Fibroblast of skin of scalp (primary cell): ENCODE measurements around the gene ZDHHC9.
A peak's percentile ranks its signal among the peaks of the same experiment; 100 is the strongest.

Experiments used
- DNase-seq: peaks from one replicate; pipeline ENCODE4 v3.0.0-alpha.2; 2013

The ZDHHC9 gene

GRCh38 chrX:129818123-129818522 is 25.6 kb downstream of the ZDHHC9 start:
- peak; percentile 1 for DNase-seq

- DNase-seq = no peak
These were observed 29.9 kb downstream of the ZDHHC9 start for GRCh38 chrX:129813662-129814368.

GRCh38 chrX:129808829-129809796 is 34.6 kb downstream of the ZDHHC9 start:
- DNase-seq = no peak

DNA sequence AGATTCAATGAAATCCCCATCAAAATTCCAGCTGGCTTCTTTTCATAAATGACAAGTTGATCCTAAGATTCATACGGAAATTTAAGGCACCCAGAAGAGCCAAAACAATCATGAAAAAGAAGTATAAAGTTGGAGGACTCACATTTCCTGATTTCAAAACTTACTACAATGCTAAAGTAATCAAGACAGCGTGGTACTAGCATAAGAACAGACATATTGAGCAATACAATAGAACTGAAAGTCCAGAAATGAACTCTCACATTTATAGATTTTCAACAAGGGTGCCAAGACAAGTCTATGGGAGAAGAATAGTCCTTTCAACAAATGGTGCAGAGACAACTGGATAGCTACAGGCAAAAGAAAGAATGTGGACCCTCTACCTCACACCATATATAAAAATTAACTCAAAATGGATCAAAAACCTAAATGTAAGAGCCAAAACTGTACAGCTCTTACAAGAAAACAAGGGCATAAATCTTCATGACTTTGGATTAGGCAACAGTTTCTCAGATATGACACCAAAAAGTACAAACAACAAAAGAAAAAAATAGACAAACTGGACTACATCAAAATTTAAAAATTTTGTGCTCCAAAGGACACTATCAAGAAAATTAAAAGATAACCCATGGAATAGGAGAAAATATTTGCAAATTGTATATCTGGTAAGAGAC is 35.4 kb downstream of the ZDHHC9 start:
- DNase-seq = no peak

- no peak for DNase-seq
These were observed 38.9 kb downstream of the ZDHHC9 start for GRCh38 chrX:129804806-129805205.

- DNase-seq = no peak
These were observed 40.8 kb downstream of the ZDHHC9 start for GRCh38 chrX:129802863-129803262.

GRCh38 chrX:129800186-129800585 is 43.5 kb downstream of the ZDHHC9 start:
- no peak for DNase-seq

DNA sequence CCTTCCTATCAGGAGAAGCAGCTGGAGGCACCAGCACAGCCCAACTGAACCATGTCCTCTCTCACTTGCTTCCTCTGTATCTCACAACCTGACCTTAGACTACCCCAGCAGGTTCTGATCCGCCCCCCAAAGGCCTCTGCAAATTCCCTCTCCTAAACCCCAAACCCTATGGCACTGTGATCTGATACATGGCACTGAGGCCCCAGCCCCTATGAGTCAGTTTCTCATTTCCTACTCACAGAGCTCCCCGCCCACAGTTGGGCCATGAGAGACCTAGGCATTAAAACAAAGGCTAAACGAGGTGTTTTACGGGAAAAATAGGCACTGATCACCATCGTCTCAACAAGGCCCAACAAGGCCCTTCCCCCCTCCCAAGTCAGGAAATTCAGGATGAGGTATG is 44.8 kb downstream of the ZDHHC9 start:
- no peak for DNase-seq

GRCh38 chrX:129798456-129798855 is 45.2 kb downstream of the ZDHHC9 start:
- DNase-seq = no peak

GRCh38 chrX:129797251-129797906 is 46.3 kb downstream of the ZDHHC9 start:
- DNase-seq = no peak

- no peak for DNase-seq
These were observed 48.1 kb downstream of the ZDHHC9 start for GRCh38 chrX:129795584-129795983.

DNA sequence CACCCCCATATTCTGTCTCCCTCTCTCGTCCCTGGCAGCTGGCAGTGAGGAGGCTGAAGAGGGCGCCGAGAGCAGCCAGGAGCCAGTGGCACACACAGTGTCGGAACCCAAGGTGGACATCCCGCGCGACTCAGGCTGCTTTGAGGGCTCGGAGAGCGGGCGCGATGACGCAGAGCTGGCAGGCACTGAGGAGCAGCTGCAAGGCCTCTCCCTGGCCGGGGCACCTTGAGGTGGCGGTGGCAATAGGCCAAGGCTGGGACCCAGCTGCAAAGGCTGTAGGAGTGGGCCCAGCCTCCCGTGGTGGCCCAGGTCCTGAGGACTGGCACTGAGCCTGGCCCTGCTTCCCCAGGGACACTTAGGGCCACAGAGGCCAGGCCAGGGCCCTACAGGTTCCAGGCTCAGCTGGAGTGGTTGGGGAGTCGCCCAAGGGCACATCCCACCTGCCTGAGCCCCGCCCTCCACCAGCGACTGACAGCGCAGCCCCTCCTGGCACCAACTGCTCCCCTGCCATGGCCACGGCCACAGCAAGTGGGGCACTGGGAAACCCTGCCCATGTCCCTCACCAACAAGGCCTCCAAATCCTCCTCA is 50.0 kb downstream of the ZDHHC9 start:
- no peak for DNase-seq

DNA sequence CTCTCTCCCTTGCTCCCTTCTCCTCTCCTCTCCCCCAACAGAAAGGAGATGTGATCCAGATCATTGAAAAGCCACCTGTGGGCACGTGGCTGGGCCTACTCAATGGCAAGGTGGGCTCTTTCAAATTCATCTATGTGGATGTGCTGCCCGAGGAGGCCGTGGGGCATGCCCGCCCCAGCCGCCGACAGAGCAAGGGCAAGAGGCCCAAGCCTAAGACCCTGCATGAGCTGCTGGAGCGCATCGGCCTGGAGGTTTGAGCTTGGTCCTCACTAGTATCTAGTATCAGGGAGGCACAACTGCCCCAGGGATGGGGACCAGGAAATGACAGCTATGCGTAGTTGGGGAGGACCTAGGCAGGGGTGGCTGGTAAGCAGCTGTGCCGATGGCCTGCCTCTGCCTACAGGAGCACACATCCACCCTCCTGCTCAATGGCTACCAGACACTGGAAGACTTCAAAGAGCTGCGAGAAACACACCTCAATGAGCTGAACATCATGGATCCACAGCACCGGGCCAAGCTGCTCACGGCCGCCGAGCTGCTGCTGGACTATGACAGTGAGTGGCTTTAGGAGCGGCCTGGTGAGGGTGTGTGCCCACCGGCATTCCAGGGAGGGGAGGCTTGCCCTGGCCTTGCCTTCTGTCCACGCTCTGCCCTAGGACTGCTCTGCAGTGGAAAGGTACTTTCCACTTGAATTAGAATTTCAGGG is 50.9 kb downstream of the ZDHHC9 start:
- no peak for DNase-seq

- no peak for DNase-seq
These were observed 51.6 kb downstream of the ZDHHC9 start for GRCh38 chrX:129791961-129792570.

GRCh38 chrX:129791336-129791735 is 52.4 kb downstream of the ZDHHC9 start:
- DNase-seq = no peak

- DNase-seq = no peak
These were observed 52.9 kb downstream of the ZDHHC9 start for GRCh38 chrX:129790808-129791207.

DNA sequence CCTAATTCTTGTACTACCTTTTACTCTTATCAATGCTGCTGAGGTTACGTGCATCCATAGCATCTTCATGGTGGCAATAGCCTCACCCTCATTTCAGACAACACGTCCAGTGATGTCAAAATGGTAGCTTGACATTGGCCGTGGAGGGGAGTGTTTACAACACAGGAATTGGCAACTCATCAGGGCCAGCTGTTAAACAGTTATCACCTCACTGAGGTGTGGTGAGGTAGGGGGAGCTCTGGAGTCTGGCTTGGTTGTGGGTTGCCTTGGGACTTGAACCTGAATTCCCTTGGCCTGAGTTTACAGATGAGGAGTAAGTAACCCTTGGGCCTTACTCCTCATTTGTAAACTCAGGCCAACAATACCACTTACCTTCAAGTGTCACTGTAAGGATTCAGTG is 53.5 kb downstream of the ZDHHC9 start:
- no peak for DNase-seq

DNA sequence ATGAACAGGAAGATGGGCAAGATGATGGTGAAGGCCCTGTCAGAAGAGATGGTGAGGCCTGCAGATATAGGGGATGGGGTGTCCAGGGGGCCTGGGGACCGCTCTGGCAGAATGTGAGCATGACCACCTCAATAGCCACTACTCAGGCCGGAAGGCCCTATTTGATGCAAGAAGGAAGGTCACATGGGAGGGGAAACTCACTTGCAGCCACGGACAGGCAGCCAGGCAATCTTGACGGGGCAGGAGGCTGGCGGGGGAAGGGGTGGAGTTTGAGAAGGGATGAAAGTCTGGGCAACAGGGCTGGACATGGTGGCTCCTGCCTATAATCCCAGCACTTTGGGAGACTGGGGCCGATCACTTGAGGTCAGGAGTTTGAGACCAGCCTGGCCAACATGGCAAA is 55.2 kb downstream of the ZDHHC9 start:
- DNase-seq = no peak

DNA sequence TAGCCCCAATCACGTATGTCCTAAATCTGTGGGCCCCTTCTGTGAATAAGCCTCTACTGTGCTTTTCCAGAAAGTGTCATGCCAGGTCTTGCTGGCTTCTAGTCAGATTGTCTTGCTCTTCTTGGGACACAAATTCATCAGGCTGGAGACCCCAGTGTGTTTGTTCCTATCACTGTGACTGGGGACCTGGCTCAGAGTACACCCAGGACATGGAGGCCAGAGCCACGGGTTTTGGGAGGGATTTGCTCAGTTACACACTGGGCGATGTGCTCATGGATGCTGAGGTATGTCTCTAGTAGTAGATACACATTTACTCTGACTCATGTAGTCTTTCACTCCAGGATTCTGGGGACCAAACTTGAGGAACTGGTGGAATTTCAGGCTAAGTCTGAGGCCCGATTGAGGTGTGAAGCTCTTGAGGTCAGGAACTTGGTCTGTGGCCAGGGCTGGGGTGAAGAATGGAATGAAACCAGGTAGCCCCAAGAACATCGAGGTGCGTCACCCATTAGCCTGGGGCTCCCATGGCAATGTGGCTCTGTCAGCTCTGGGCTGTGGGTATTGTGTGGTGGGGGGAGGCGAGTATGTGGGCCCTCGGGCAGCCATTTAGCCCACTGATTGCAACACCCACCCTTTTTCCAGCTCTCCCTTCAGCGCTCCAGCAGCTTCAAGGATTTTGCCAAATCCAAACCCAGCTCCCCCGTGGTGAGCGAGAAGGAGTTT is 56.2 kb downstream of the ZDHHC9 start:
- DNase-seq = no peak

DNA sequence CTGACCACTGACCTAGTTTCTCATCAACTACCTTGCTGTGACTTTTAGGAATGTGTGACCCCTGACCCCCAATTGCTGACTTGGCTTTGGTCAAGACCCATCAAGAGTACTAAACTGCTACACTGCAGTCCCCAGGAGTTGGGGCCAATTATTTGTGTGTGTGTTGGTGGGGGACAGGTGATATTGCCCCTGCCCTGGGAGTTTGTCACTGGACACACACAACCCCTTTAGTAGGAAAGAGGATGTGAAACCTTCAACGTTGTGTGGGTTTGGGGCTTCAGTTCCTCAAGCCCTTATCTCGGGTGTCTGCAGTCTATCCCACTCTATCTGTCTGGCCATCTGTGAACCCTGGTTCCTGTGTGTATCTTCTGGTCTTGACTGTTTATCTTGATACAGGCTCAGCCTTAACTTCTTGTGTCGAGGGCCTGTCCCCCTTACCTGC is 57.5 kb downstream of the ZDHHC9 start:
- no peak for DNase-seq
